Measurements from ENCODE around the gene CNIH2.

Gene CNIH2

GRCh38 chr11:66231561-66231960 lies 46.4 kb upstream of the CNIH2 start:
- no peak overlapping the region for H3K4ac ChIP-seq (ENCODE audit: low read depth, low read length)
- no peak overlapping the region for H4K12ac ChIP-seq (ENCODE audit: low read depth, low read length)
- no peak overlapping the region for H2AFZ ChIP-seq (ENCODE audit: insufficient read depth, low read length, poor library complexity)
- H3K79me1 ChIP-seq (ENCODE audit: low read length) = no peaks in the 10 kb centered on the region
- H3K23ac ChIP-seq (ENCODE audit: low read length) = no peak overlapping the region
- no peak overlapping the region for H3K4me3 ChIP-seq (ENCODE audit: low read depth, low read length)
- WGBS (ENCODE audit: extremely low coverage, insufficient coverage, insufficient read length) = no CpG with 5 or more reads among the region's 7 CpGs
- no peak overlapping the region for H3K9ac ChIP-seq (ENCODE audit: low read length)
- no peak overlapping the region for H3K18ac ChIP-seq (ENCODE audit: low read length)
- no peak overlapping the region for H2BK5ac ChIP-seq (ENCODE audit: low read depth, low read length, poor library complexity)
- H3K9me3 ChIP-seq (ENCODE audit: insufficient read depth, low read depth, low read length) = no peaks in the 10 kb centered on the region
- no peak for DNase-seq
- peaks cover 60 to 75% of the 10 kb centered on the region in 2 experiments for H3K36me3 ChIP-seq (ENCODE audit: control insufficient read depth in 1 of 2, insufficient read depth in 2 of 2, low read length in 2 of 2)
- H2BK12ac ChIP-seq (ENCODE audit: low read length) = no peak overlapping the region
- no peak overlapping the region for H3K14ac ChIP-seq (ENCODE audit: low read length)
- H4K8ac ChIP-seq (ENCODE audit: low read depth, low read length) = no peak overlapping the region
- H3K79me2 ChIP-seq (ENCODE audit: control insufficient read depth, insufficient read depth, low read length, poor library complexity) = no peaks in the 10 kb centered on the region
- no peak overlapping the region for H4K91ac ChIP-seq (ENCODE audit: low read depth, low read length)
- no peak overlapping the region for H3K27ac ChIP-seq (ENCODE audit: low read depth, low read length)
- H3K27me3 ChIP-seq (ENCODE audit: insufficient read depth, low read length) = no peaks in the 10 kb centered on the region
- no peak overlapping the region for H2BK120ac ChIP-seq (ENCODE audit: insufficient read depth, low read length, poor library complexity)
- H3K4me2 ChIP-seq (ENCODE audit: low read length) = no peak overlapping the region
- no peak overlapping the region for H2AK5ac ChIP-seq (ENCODE audit: low read length)
- no peaks in the 10 kb centered on the region for H3K4me1 ChIP-seq (ENCODE audit: control insufficient read depth in 1 of 2, insufficient read depth in 2 of 2, low read length in 2 of 2)

DNA sequence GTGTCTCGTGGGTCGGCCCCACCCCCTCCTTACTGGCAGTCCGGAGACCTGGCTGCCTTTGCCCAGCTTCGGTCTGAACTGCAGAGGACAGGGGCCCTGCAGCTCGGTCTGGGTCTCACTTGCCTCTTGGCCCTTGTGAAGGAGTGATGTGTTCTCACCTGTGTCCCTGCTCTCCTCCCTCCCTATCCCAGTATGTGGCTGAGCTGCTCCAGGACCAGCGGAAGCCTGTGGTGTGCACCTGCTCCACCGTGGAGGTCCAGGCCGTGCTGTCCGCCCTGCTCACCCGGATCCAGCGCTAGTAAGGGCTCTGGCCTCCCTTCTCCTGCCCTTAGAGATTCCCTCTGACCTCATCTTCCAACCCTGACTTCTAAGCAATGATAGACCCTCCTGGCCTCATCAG lies 45.2 kb upstream of the CNIH2 start:
- Histone ChIP-seq H2BK12ac (ENCODE audit: low read length) (no peak overlapping the region), H3K18ac (ENCODE audit: low read length) (no peak overlapping the region), H3K23ac (ENCODE audit: low read length) (no peak overlapping the region), H3K4me2 (ENCODE audit: low read length) (no peak overlapping the region), H2AFZ (ENCODE audit: insufficient read depth, low read length, poor library complexity) (no peak overlapping the region), H3K79me2 (ENCODE audit: control insufficient read depth, insufficient read depth, low read length, poor library complexity) (no peaks in the 10 kb centered on the region), H4K12ac (ENCODE audit: low read depth, low read length) (no peak overlapping the region), H2AK5ac (ENCODE audit: low read length) (no peak overlapping the region), H3K4me1 (ENCODE audit: control insufficient read depth in 1 of 2, insufficient read depth in 2 of 2, low read length in 2 of 2) (no peaks in the 10 kb centered on the region), H2BK5ac (ENCODE audit: low read depth, low read length, poor library complexity) (no peak overlapping the region), H3K27me3 (ENCODE audit: insufficient read depth, low read length) (no peaks in the 10 kb centered on the region), H2BK120ac (ENCODE audit: insufficient read depth, low read length, poor library complexity) (no peak overlapping the region), H4K8ac (ENCODE audit: low read depth, low read length) (no peak overlapping the region), H3K4me3 (ENCODE audit: low read depth, low read length) (peak overlapping the region; percentile 1), H4K91ac (ENCODE audit: low read depth, low read length) (no peak overlapping the region), H3K14ac (ENCODE audit: low read length) (no peak overlapping the region), H3K9me3 (ENCODE audit: insufficient read depth, low read depth, low read length) (no peaks in the 10 kb centered on the region), H3K9ac (ENCODE audit: low read length) (no peak overlapping the region), H3K4ac (ENCODE audit: low read depth, low read length) (no peak overlapping the region), H3K27ac (ENCODE audit: low read depth, low read length) (no peak overlapping the region), H3K79me1 (ENCODE audit: low read length) (no peaks in the 10 kb centered on the region), H3K36me3 (ENCODE audit: control insufficient read depth in 1 of 2, insufficient read depth in 2 of 2, low read length in 2 of 2) (peaks cover 65 to 77% of the 10 kb centered on the region in 2 experiments)
- WGBS (ENCODE audit: extremely low coverage, insufficient coverage, insufficient read length) = no CpG with 5 or more reads among the region's 11 CpGs
- DNase-seq = no peak

DNA sequence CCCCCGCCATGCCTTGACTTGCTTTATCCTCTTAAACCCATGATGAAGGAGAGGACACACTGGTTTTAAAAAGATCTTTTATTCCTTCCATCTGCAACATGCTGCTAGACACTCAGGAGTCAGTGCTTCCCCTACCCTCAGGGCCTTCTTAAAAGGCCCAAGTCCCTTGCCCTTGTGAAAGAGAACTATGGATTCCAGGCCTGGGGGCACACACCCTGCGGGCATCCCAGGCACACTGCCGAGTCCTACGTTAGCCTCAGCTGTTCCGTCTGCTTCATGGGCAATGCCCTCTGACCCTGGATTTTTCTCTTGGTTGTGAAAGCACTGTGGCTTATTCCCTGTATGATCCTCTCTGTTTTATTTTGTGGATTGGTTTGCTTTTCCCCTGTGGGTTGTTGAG lies 44.7 kb upstream of the CNIH2 start:
- Histone ChIP-seq H3K4me2 (ENCODE audit: low read length) (no peak overlapping the region), H2BK120ac (ENCODE audit: insufficient read depth, low read length, poor library complexity) (no peak overlapping the region), H3K36me3 (ENCODE audit: control insufficient read depth in 1 of 2, insufficient read depth in 2 of 2, low read length in 2 of 2) (peaks cover 63 to 77% of the 10 kb centered on the region in 2 experiments), H3K18ac (ENCODE audit: low read length) (no peak overlapping the region), H3K9me3 (ENCODE audit: insufficient read depth, low read depth, low read length) (no peaks in the 10 kb centered on the region), H2BK5ac (ENCODE audit: low read depth, low read length, poor library complexity) (no peak overlapping the region), H4K12ac (ENCODE audit: low read depth, low read length) (no peak overlapping the region), H3K27ac (ENCODE audit: low read depth, low read length) (no peak overlapping the region), H2AK5ac (ENCODE audit: low read length) (no peak overlapping the region), H3K14ac (ENCODE audit: low read length) (no peak overlapping the region), H3K4ac (ENCODE audit: low read depth, low read length) (no peak overlapping the region), H2AFZ (ENCODE audit: insufficient read depth, low read length, poor library complexity) (no peak overlapping the region), H4K91ac (ENCODE audit: low read depth, low read length) (no peak overlapping the region), H3K4me3 (ENCODE audit: low read depth, low read length) (no peak overlapping the region), H3K79me2 (ENCODE audit: control insufficient read depth, insufficient read depth, low read length, poor library complexity) (no peaks in the 10 kb centered on the region), H3K79me1 (ENCODE audit: low read length) (no peaks in the 10 kb centered on the region), H4K8ac (ENCODE audit: low read depth, low read length) (no peak overlapping the region), H3K23ac (ENCODE audit: low read length) (no peak overlapping the region), H3K9ac (ENCODE audit: low read length) (no peak overlapping the region), H3K4me1 (ENCODE audit: control insufficient read depth in 1 of 2, insufficient read depth in 2 of 2, low read length in 2 of 2) (no peaks in the 10 kb centered on the region), H3K27me3 (ENCODE audit: insufficient read depth, low read length) (no peaks in the 10 kb centered on the region), H2BK12ac (ENCODE audit: low read length) (no peak overlapping the region)
- DNase-seq = peak; percentile 65 to 81
- no CpG with 5 or more reads among the region's 5 CpGs for WGBS (ENCODE audit: extremely low coverage, insufficient coverage, insufficient read length)

DNA sequence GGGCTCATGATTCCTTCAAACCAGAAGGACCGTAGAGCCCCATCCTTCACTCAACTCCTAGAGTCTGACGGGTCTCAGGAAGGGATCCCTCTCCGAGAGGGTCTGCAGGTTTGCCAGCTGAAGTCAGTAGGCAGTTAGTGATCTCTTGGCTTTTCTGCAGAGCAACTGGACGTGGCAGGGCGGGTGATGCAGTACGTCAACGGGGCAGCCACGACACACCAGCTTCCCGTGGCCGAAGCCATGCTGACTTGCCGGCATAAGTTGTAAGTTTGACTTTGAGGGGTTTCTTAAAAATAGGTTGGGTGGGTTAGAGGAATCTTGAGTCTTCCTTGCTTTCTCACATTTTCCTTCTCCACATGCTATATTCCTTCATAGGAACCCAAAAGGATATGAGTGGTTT lies 42.8 kb upstream of the CNIH2 start:
- DNase-seq = no peak
- H3K27ac ChIP-seq (ENCODE audit: low read depth, low read length) = no peak overlapping the region
- H3K4me2 ChIP-seq (ENCODE audit: low read length) = no peak overlapping the region
- H3K79me2 ChIP-seq (ENCODE audit: control insufficient read depth, insufficient read depth, low read length, poor library complexity) = no peaks in the 10 kb centered on the region
- H2AFZ ChIP-seq (ENCODE audit: insufficient read depth, low read length, poor library complexity) = no peak overlapping the region
- no peak overlapping the region for H3K18ac ChIP-seq (ENCODE audit: low read length)
- H3K14ac ChIP-seq (ENCODE audit: low read length) = no peak overlapping the region
- H3K4me1 ChIP-seq (ENCODE audit: control insufficient read depth in 1 of 2, insufficient read depth in 2 of 2, low read length in 2 of 2) = no peaks in the 10 kb centered on the region
- H4K91ac ChIP-seq (ENCODE audit: low read depth, low read length) = no peak overlapping the region
- H4K12ac ChIP-seq (ENCODE audit: low read depth, low read length) = no peak overlapping the region
- H3K23ac ChIP-seq (ENCODE audit: low read length) = no peak overlapping the region
- WGBS (ENCODE audit: extremely low coverage, insufficient coverage, insufficient read length) = no CpG with 5 or more reads among the region's 11 CpGs
- H4K8ac ChIP-seq (ENCODE audit: low read depth, low read length) = no peak overlapping the region
- no peak overlapping the region for H2BK120ac ChIP-seq (ENCODE audit: insufficient read depth, low read length, poor library complexity)
- no peak overlapping the region for H3K4me3 ChIP-seq (ENCODE audit: low read depth, low read length)
- H3K27me3 ChIP-seq (ENCODE audit: insufficient read depth, low read length) = no peaks in the 10 kb centered on the region
- no peak overlapping the region for H2AK5ac ChIP-seq (ENCODE audit: low read length)
- H2BK12ac ChIP-seq (ENCODE audit: low read length) = no peak overlapping the region
- H3K79me1 ChIP-seq (ENCODE audit: low read length) = no peaks in the 10 kb centered on the region
- H3K4ac ChIP-seq (ENCODE audit: low read depth, low read length) = no peak overlapping the region
- no peaks in the 10 kb centered on the region for H3K9me3 ChIP-seq (ENCODE audit: insufficient read depth, low read depth, low read length)
- H3K9ac ChIP-seq (ENCODE audit: low read length) = no peak overlapping the region
- H2BK5ac ChIP-seq (ENCODE audit: low read depth, low read length, poor library complexity) = no peak overlapping the region
- H3K36me3 ChIP-seq (ENCODE audit: control insufficient read depth in 1 of 2, insufficient read depth in 2 of 2, low read length in 2 of 2) = peaks cover 68 to 90% of the 10 kb centered on the region in 2 experiments

Measured in trophoblast cell (in vitro differentiated cells and primary cell).